ENCODE data around the gene IGDCC3.
A peak's percentile ranks its signal among the peaks of the same experiment; 100 is the strongest.

The IGDCC3 gene

DNA sequence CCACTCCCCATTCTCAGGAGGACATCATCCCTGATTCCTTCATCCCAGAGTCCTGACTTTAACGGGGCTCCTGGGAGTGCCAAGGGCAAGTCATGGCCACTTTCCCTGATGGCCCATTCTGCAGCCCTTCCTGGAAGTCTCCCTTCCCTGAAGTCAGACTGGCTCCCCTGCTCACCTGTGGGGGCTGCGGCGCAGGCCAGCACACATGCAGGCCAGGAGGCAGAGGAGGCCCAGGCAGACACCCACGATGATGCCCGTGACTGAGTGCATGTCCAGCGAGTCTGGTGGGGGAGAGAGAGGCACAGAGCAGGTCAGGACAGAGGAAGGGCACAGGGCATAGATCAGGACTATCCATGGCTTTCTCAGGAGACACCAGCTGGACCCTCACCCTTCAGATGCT lies 8.6 kb upstream of the IGDCC3 start:
- no peak for DNase-seq

DNA sequence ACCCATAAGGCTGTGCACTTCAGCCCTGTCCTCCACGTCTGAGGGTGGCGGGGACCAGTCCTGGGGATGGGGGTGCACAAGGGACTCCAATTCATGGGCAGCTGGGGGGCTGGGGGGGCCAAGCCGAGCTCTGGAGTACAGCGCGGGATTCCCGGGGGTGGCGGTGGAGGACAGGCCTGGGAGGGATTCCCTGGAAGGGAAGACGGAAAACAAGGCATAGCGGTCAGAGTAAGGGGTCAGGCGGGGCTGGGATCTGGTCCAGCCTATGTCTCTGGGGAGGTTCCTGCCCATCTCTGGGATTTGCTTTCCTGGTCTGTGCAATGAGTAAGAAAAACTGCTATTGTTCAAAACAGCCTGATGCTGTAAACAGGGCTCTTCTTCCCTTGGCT lies 8.1 kb upstream of the IGDCC3 start:
- DNase-seq, result no peak

DNA sequence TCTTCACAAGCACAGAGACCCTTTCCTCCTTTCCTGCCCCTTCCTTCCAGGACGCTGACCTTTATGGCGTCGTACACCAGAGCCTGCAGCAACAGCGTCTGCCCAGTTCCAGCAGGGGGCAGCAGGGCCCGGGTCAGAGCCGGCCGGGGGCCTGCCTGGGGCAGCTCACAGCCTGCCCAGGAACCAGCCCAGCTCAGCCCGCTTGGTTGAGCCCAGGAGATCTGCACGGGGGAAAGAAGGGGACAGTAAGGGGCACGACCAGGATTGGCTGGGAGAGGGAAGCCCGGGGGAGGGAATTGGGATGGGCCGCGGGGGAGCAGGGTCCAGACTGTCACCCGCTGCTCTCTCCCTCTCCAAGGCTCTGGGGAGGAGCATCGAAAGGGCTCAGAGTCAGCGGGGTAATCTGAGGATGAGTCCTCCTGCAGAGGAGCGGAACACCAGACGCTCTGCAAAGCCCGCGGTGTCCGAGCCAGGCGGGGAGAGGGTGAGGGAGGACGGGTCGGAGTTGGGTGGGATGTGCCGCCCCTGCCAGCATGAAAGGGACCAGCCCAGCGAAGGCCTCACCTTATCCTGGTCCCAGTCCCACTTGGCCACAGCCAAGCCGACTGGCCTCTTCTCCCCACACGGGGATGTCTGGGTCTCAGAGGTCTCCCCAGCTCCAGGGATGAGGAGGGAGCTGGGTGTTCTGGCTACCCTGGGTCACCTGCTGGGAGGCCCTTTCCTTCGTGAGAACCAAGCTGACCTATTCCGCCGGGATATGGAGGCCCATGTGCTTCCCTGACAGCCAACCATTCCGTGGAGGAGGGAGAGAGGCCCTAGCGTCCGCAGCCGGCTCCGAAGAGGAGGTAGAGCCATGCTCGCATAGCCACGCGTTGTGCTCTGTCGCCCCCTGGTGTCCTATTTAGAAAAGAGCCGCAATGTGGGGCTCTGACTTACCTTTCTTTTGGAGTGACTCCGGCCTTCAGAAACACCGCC lies 7.4 kb upstream of the IGDCC3 start:
- peak; percentile 87 to 94 (median 91) for DNase-seq

DNA sequence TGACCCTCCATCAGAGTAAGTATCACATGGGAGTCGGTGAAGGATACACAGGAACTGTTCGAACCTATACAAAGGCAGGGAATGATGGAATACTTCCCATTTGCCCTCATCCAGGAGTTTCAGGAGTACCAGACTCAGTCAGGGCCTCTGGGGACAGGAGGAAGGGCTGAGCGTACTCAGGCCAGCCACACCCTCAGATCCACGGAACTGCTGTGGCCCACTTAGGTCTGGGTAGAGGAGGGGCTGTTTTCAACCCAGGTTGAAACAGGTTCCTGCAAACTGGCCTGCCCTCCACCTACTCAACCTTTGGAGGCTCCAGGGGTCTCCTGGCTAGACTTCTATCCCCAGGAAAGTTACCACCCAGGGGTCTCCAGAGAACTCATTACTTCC lies 6.7 kb upstream of the IGDCC3 start:
- DNase-seq, result no peak

DNA sequence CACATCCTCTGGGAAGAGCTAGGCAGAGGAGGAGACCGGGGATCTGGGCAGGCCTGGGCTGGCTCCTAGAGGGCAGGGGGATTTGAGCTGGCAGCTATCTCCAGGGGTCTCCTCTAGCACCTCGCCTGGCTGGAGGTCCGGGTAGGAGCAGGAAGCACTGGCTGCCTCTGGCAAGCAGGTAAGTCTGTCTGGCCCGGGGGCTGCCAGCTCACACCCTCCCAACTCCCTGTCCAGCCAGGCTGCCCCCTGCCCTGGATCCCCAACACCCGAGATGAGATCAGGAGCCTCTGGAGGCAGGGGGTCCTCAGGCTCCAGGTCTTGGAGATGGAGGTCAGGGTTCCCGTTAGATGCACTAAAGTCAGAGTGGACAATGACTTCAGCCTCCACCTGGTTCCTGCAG lies 6.2 kb upstream of the IGDCC3 start:
- DNase-seq, result no peak

DNA sequence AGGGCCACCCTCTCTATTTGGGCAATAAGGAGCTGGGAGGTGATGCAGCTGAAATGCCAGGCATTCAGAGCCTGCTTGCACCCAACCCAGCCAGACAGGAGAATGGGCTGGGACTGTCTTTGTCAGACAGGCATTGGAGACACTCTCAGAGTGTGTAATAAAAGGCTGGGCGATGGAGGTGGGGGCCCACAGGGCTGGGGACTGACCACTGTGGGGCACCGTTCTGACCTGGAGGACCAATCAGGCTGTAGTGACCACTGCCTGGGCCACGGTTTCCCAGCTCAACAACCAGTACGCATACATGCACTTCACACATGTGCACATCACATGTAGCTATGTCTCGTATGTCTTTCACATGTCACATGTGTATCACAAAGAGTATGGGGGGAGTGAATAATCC lies 5.7 kb upstream of the IGDCC3 start:
- no peak for DNase-seq

DNA sequence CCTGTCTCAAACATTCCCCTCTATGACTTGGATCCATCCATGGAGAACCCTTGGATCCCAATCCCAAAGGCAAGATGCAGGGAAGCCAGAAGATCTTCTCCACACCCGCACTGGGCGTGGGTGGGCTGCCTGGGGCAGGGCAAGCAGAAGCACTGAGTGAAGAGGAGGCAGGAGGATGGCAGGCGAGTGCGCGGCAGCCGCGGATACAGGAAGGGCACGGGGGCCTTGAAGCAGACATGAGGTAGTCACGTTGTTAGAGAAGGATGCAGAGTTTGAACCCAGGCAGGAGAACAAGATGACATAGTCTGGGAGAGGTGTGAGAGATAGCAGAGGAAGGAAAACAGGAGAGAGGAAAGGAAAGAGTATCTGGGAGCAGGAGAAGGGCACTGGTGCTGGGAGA lies 5.1 kb upstream of the IGDCC3 start:
- DNase-seq, result no peak

DNA sequence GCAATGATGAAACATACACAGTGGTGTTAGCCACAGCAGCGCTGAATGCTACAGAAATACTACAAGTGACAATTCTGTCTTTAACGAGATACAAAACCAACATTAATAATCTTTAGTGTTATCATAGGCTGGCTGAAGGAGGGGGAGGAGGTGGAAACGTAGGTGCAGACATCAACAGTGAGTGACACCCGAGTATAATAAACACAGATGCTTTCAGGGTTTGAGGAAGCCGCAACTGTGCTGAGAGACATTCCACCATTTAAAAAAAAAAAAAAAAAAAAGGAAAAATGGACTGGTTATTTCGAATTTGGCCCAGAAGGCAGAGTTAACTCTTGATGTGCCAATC lies 4.3 kb upstream of the IGDCC3 start:
- no peak for DNase-seq

DNA sequence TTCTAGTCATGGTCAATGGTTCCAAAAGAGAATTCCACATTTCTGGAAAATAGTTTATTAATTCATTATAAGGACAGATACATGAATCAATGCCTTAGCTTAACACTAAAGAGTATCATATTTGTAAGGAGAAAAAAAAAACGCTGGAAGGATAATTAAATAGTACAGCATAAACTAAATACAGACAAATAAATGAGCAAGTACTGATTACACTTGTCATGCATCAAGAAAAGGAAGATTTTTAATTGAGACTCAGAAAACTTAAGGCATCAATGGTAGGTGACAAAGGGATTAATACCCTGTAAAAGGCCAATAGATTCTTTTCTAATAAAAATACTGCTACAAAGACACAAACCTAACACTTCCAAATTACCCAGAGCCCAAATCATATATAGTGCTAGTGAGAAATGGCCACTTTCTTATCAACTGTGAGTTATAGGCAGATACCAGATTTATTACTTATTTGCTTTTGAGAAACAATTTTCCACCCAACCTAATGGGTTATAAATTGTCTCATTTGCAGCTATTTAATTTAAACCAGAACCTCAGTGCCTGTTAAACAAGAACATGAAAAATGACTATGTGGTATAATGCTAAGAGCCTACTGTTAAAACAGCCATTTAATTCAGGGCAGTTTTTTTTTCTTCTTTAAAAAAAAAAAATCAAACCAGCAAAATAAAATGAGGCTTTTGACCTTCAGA lies 3.8 kb upstream of the IGDCC3 start:
- DNase-seq, result no peak

DNA sequence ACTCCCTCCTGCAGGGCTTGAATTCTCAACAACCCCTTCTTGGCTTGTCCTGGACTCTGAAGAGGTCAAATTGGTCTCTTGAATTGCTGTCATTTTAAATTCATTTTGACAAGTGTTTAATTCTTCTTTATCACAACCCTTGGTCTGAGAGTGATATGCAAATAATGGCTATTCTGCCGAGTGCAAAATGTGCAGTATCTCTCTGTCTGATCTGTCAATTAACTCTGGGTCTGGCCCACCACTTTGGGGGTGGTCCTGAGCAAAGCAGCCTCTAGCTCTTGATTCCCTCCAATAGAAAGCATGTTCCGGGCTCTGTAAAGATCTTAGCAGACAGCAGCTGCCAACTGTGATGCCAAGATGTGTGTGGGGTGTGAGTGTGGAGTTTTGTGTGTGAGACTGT lies 2.2 kb upstream of the IGDCC3 start:
- DNase-seq, result no peak

DNA sequence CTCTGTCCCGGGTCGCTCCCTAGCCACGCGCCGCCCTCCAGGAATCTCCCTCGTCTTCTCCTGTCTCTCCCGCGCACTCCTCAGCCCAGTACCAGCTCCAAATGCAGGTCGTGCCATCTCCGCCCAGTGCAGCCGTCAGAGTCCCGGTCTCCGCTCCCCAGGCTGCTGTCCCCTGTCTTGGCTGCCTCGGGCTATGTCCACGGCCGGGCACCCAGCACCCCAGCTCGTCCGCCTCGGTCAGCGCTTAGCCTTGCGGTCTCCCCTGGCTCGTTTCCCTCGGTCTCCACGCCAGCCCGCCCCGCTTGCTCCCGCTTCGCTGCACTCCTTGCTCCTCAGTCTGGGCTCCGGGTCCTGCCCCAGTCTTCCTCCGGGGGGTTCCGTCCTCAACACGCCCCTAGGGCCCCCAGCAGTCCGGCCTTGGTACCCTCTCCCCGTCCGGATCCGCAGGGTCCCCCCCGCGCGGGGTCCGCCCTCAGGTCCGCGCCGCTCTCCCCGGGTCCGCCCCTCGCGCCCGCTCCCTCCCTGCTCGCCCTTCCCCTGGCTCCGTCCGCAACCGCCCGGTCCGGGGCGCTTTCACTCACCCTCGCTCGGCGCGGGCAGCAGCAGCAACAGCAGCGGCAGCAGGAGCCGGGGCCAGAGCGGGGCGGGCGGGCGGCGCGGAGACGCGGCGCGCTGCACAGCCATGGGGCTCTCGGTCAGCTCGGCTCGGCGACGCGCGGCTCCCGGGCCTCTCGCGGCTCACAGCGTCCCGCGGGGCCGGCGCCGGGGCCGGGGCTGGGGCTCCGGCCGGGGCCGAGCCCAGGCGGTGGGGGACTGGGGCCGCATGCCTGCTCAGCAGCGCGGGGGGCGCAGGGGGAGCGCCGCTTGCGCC lies 462 bp downstream of the IGDCC3 start:
- peak in 3 of 4 experiments; percentile 12 to 48 (median 25) for DNase-seq

DNA sequence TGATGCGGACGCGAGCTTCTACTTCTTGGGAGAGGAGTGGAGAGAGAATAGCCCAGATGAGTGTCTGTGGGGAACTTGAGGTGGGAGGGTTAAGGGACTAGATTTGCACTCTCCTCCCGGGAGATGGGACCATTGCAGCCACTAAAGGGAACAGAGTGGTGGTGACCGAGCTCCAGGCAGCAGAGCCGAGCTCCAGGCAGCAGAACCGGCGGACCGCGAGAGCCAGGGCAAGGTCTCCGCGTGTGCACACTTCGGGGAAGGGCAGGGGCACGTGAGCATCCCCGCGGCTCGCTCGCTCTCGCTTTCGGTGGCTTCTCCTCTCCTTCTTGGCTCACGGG lies 1.1 kb downstream of the IGDCC3 start:
- peak in 3 of 4 experiments; percentile 4 to 35 (median 14) for DNase-seq

DNA sequence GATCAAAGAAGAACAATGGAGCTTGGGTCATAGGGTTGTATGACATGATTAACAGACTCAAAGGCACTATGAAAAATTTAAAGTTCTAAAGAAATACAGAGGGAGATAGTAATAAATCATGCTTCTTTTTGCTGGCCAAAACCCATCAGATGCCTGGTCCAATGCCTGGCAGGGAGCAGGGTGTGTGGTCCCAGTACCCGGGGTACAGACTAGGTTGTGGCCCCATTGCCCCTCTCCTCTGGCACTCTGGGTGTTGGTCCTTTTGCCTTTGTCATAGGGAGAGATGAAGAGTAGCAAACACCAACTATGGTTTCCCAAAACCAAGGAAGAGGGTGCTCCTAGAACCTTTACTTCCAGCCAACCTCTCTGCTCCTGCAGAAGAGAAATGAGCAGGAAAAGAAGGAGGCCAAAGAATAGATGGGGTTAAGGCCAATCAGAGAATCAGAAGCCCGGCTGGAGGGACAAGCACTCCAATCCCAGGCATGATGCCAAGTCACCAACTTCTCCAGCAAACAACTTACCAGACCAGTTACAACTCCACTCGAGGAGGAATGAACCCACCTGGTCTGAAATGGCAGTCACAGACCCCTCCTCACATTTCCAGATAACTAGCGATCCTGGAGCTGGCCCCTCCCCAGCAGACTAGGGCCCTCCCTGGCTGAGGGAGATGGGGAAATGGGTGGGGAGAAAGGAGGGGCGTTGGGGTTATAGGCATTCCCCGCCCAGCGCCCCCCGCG lies 1.8 kb downstream of the IGDCC3 start:
- no peak for DNase-seq

DNA sequence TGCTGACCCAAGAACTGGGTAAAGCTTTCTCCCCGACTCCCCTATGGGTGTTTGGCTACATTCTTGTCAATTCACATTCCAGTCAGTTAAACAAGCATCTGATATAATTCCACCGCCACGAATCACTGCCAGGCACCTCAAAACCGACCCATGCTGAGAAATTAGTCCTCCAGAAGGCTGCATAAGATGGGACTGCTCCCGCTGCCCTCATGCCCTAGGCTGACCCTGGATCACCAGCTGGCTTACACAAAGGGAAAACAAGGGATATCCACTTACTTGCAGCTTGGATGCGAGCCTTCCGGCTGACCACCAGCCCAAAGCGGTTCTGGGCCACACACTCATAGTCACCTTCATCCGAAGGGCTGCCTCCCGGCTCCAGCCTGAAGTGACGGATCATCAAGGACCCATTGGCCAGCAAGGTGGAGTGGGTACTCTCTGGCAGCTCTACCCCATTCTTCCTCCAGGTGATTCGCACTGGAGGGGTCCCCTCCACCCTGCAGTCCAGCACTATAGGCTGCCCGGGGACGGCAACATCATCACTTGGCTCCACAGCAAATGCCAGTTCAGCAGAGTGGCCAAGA lies 2.9 kb downstream of the IGDCC3 start:
- DNase-seq, result no peak

DNA sequence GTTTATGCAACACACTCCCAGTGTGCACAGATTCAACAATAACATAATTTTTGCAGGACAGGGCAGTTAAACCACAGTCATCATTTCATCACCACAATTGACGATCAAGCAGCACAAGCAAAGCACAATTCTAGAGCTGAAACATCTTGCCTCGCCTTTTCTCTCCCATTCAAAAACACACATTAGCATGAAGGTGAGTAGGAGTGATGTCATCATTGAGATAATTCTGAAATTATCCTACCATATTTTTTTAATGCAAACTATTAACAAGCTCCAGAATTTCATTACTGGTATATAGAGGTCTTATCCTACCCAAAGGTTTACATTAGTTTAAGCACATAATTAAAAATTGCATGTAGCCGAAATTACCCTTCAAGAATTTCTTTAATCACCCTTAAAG lies 3.5 kb downstream of the IGDCC3 start:
- no peak for DNase-seq

DNA sequence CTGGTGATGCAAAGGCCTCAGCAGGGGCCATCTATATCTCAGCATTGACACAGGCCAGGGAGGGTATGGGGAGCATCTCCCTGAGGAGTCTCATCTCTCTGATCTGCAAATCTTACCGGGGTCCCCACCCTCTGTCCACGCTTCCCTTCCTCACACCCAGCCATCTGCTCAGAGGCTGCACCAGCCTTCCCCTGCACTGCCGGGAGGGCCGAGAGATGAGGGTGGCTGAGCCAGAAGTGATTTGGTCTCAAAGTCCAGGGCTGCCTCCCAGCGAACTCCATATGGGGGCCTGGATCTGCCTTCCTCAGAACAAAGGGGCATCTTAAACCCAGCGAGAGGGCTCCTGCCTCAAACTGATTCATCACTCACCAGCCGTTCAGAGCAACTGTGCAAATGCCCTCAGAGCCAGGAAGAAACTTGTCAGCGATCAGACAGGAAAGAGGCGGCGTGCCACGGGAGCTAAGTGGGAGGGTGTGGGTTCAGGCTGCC lies 4.6 kb downstream of the IGDCC3 start:
- peak in 2 of 4 experiments; percentile 10 to 23 for DNase-seq

DNA sequence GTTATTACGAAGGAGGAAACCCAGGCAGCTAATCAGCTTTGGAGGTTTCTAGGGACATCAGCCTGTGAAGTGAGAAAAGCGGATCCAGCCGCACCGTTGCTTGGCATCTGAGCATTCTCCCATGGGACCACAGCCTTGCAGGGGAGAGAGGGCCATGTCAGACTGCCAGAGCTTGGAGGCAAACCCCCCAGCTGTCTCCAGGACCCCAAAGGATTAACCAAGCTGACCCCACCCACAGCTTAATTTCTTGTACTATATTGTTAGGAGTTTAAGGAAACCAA lies 5.1 kb downstream of the IGDCC3 start:
- DNase-seq, result no peak

DNA sequence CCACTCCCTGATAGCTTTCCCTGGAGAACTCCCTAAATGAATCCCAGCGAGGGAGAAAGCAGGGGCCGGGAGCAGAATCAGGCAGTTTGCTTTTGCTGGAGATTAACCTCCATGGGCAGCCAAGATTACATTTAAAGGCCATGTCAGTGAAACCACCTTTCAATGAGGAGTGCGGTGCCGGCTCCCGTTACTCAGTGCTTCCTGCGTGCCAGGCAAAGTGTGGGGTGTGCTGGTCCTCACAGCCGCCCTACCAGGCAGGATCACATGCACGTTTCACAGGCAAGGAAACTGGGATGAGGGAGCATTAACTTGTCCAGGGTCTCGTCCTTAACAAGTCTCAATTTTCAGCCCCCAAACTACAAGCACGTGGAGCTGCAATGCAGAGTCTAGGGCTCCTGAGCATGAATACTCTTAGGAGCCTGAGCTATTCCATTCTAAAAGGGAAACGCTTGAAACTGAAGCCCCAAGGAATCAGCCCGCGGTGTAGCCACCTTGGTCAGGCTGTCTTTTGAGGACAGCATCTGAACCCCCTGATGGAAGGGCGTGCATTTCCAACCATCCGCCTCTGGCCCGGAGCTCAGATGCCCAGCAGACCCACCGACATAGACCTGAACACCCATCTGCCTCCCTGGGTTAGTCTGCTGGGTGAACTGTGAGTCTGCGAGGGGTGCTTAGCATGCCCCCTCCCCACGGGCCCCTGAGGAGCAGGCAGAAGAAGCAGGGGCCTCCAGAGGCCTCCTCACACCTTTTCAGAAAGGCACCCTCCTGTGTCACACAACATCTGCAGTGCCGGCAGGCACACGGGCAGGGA lies 5.6 kb downstream of the IGDCC3 start:
- no peak for DNase-seq

DNA sequence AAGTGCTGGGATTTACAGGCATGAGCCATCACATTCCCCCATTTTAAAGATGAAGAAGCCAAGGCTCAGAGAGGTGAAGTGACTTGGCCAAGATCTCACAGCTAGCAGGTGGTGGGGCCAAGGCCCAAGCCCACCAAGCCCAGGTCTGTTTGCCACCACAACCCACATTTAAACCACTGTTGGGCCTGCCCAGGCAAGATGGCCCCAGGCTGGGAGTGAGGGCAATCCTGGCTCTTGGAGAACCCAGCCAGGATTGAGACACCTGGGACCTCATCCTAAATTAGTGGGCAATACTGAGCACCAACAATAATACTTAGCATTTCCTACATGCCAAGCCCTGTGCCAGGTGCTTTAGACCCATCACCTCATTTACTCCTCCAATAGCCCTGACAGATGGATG lies 6.9 kb downstream of the IGDCC3 start:
- DNase-seq, result no peak

DNA sequence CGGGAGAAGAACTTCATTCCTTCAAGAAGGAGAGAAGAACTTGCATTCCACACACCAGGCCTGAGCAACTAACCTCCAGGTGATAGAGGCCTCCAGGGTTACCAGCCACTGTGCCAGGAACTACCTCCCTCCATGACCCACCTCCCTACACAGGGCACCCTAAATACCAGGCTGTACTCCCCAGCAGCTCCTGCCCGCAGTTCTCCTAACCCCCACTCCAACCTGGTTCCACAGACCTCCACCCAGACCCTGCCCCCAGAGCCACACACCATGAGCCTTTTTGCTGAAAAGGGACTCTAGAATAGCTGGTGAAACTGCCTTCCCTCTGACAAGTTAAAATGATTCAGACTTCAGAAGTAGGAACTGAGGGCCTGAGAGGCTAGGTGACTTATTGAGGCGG lies 8.2 kb downstream of the IGDCC3 start:
- DNase-seq, result no peak

DNA sequence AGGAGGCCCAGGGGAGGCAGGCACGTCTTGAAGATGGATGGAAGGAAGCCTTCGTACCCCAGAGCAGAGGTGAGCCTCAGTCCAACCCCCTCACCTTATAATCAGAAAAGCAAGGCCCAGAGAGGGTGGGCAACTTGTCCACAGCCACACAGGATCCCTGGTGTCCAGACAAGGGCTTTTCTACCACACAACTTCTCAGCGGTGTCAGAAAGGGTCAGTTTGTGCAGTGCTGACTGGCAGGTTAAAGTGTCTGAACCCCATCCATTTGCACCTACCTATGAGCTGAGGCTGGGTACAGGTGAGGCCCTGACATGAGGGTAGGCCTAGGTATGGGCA lies 8.6 kb downstream of the IGDCC3 start:
- DNase-seq, result no peak

All from suppressor macrophage (primary cell).